ENCODE measurements around the gene APIP. TPM values are rescaled to one million over a fixed set of nuclear protein-coding genes. Genes with fewer than 3 reads are reported as not detected.
"Not testable (repeated sequence)": the region's sequence is repeated elsewhere in the genome, so short reads cannot be mapped to it uniquely, and the experiment has no call there.

Gene APIP
- total RNA-seq, 2 donors from 2014 or later, result 26.4 to 100 TPM

GRCh38 chr11:34897171-34897870, 18.9 kb downstream of the APIP start:
- DNase-seq (no peak), ATAC-seq (no peak)
- intact Hi-C loops (cut with DNase I, micrococcal nuclease), result no loop called here

- ATAC-seq; DNase-seq; intact Hi-C loops (cut with DNase I, micrococcal nuclease): not testable (repeated sequence)
Measured at GRCh38 chr11:34896191-34896590, 20.0 kb downstream of the APIP start.

- no peak for DNase-seq
- intact Hi-C loops (cut with DNase I, micrococcal nuclease), result loop anchor here in 1 of 2 donors (5.0 kb wide), 1 partner anchor 306 kb away; no protein-coding TSS in a partner anchor
- ATAC-seq, result no peak
Measured at GRCh38 chr11:34893416-34893815, 22.8 kb downstream of the APIP start.

GRCh38 chr11:34891611-34892010, 24.6 kb downstream of the APIP start:
- intact Hi-C loops (cut with DNase I, micrococcal nuclease), result loop anchor here in 1 of 2 donors (5.0 kb wide), 1 partner anchor 304 kb away; no protein-coding TSS in a partner anchor
- DNase-seq (no peak), ATAC-seq (no peak)

GRCh38 chr11:34890812-34891211, 25.4 kb downstream of the APIP start:
- intact Hi-C loops (cut with DNase I, micrococcal nuclease), result loop anchor here in 1 of 2 donors (5.0 kb wide), 1 partner anchor 304 kb away; no protein-coding TSS in a partner anchor
- ATAC-seq (peak; percentile 73), DNase-seq (no peak)

- DNase-seq (no peak), ATAC-seq (peak; percentile 79)
- intact Hi-C loops (cut with DNase I, micrococcal nuclease), result loop anchor here in 1 of 2 donors (5.0 kb wide), 1 partner anchor 303 kb away; no protein-coding TSS in a partner anchor
Measured at GRCh38 chr11:34890089-34890488, 26.1 kb downstream of the APIP start.

- intact Hi-C loops (cut with DNase I, micrococcal nuclease), result no loop called here
- DNase-seq, result no peak
- no peak for ATAC-seq
Measured at GRCh38 chr11:34887260-34887659, 28.9 kb downstream of the APIP start.

- ATAC-seq, result peak; percentile 77
- intact Hi-C loops (cut with DNase I, micrococcal nuclease), result no loop called here
- no peak for DNase-seq
Measured at GRCh38 chr11:34886609-34887008, 29.6 kb downstream of the APIP start.

- ATAC-seq (no peak), DNase-seq (no peak)
- intact Hi-C loops (cut with DNase I, micrococcal nuclease), result no loop called here
Measured at GRCh38 chr11:34881900-34882299, 34.3 kb downstream of the APIP start.

- ATAC-seq, result no peak
- intact Hi-C loops (cut with DNase I, micrococcal nuclease), result no loop called here
- no peak for DNase-seq
Measured at GRCh38 chr11:34877375-34877975, 38.7 kb downstream of the APIP start.

- intact Hi-C loops (cut with DNase I, micrococcal nuclease), result no loop called here
- no peak for ATAC-seq
- DNase-seq, result no peak
Measured at GRCh38 chr11:34874202-34874601, 42.0 kb downstream of the APIP start.

- no peak for DNase-seq
- intact Hi-C loops (cut with DNase I, micrococcal nuclease), result no loop called here
- no peak for ATAC-seq
Measured at GRCh38 chr11:34870548-34871196, 45.5 kb downstream of the APIP start.

- no peak for DNase-seq
- intact Hi-C loops (cut with DNase I, micrococcal nuclease), result no loop called here
- ATAC-seq, result no peak
Measured at GRCh38 chr11:34869425-34869824, 46.8 kb downstream of the APIP start.

GRCh38 chr11:34866375-34866774, 49.8 kb downstream of the APIP start:
- intact Hi-C loops (cut with DNase I, micrococcal nuclease), result no loop called here
- DNase-seq, result no peak
- no peak for ATAC-seq

GRCh38 chr11:34865261-34865660, 50.9 kb downstream of the APIP start:
- ATAC-seq, result peak; percentile 82
- no peak for DNase-seq
- intact Hi-C loops (cut with DNase I, micrococcal nuclease), result no loop called here

- intact Hi-C loops (cut with DNase I, micrococcal nuclease), result no loop called here
- no peak for DNase-seq
- no peak for ATAC-seq
Measured at GRCh38 chr11:34864424-34864823, 51.8 kb downstream of the APIP start.

GRCh38 chr11:34863048-34863447, 53.1 kb downstream of the APIP start:
- intact Hi-C loops (cut with DNase I, micrococcal nuclease), result no loop called here
- no peak for ATAC-seq
- no peak for DNase-seq

GRCh38 chr11:34860518-34860917, 55.7 kb downstream of the APIP start:
- intact Hi-C loops (cut with DNase I, micrococcal nuclease), result no loop called here
- no peak for ATAC-seq
- no peak for DNase-seq

- DNase-seq (no peak), ATAC-seq (no peak)
Measured at GRCh38 chr11:34860034-34860433, 56.1 kb downstream of the APIP start.

GRCh38 chr11:34859496-34859895, 56.7 kb downstream of the APIP start:
- ATAC-seq (no peak), DNase-seq (no peak)
- intact Hi-C loops (cut with DNase I, micrococcal nuclease), result no loop called here

More at GRCh38 chr11:34860034-34860433, 56.1 kb downstream of the APIP start:
- intact Hi-C loops (cut with DNase I, micrococcal nuclease), result no loop called here

All from left colon (tissue), 2 donors.